Cardiac muscle cell (in vitro differentiated cells and primary cell): ENCODE measurements around the gene MSRB1. TPM values are rescaled to one million over a fixed set of nuclear protein-coding genes. Genes with fewer than 3 reads are reported as not detected.

ENCODE experiments used
- DNase-seq, 2 donors: peaks; one replicate each; pipeline versions ENCODE4 v3.0.0 to v3.0.0-alpha.2; 2010 to 2017; ENCODE audit warnings: low read depth in 1 of 2, low spot score in 1 of 2
- H3K27ac ChIP-seq: fragments of 200-600 bp; sonication (generic); 2 replicates; pipeline ENCODE4 v1.5.1; 2016
- H3K27me3 ChIP-seq: fragments of 200-600 bp; sonication (generic); 2 replicates; pipeline ENCODE4 v1.6.0; 2016; ENCODE audit warnings: control low read depth
- H3K36me3 ChIP-seq: fragments of 200-600 bp; sonication (generic); 2 replicates; pipeline ENCODE4 v1.5.1; 2016; ENCODE audit warnings: control low read depth
- H3K4me1 ChIP-seq: fragments of 200-600 bp; sonication (generic); 2 replicates; pipeline ENCODE4 v1.8.1; 2017; ENCODE audit warnings: low read depth, mild to moderate bottlenecking, mixed run types
- H3K4me3 ChIP-seq: fragments of 200-600 bp; sonication (generic); 2 replicates; pipeline ENCODE4 v1.5.1; 2016; ENCODE audit warnings: mild to moderate bottlenecking
- H3K9me3 ChIP-seq: fragments of 200-600 bp; sonication (generic); 2 replicates; pipeline ENCODE4 v1.5.1; 2017; ENCODE audit warnings: low read depth, mild to moderate bottlenecking, control low read depth
- polyA plus RNA-seq: library from polyadenylated mRNA; unstranded; fragments of >200 nt; fragmentation: Nextera tagmentation; extraction: Ambion mirVana; gene quantifications from 2 replicates; pipeline ENCODE4 v1.2.1, GENCODE V29; 2016
- total RNA-seq: library from RNA; depleted of rRNA; stranded (reverse); fragments of >200 nt; gene quantifications from 2 replicates; pipeline ENCODE4 v1.2.3, GENCODE V29; 2016
- TF ChIP-seq, protein P1 (sequence below): IDR thresholded peaks from 2 replicates; pipeline ENCODE4 v1.5.1; 2012; ENCODE audit warnings: low read depth, mild to moderate bottlenecking, low read length

MSRB1 gene
- total and polyA plus RNA-seq, 2 experiments from 2014 or later: 13.6 to 35.1 TPM

DNA sequence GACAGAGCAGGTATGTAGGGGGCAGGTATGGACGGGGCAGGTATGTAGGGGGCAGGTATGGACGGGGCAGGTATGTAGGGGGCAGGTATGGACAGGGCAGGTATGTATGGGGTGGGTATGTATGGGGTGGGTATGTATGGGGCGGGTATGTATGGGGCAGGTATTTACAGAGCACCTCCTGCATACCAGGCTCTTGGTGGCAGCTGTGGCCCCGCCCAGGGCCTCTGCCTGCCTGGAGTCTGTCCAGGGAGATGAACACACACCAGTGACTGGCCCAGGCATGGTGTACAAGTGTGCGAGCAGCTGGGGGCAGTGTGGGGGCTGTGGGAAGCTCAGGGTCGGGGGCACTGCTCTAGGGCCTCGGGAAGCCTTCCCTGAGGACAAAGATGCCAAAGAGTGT, 7.0 kb upstream of the MSRB1 start:
- peaks cover 7% of the 10 kb centered on the region for H3K4me1 ChIP-seq
- no peaks in the 10 kb centered on the region for H3K27me3 ChIP-seq
- no peak overlapping the region for H3K4me3 ChIP-seq
- peak overlapping the region; percentile 52 for H3K27ac ChIP-seq
- TF ChIP-seq, protein P1, sequence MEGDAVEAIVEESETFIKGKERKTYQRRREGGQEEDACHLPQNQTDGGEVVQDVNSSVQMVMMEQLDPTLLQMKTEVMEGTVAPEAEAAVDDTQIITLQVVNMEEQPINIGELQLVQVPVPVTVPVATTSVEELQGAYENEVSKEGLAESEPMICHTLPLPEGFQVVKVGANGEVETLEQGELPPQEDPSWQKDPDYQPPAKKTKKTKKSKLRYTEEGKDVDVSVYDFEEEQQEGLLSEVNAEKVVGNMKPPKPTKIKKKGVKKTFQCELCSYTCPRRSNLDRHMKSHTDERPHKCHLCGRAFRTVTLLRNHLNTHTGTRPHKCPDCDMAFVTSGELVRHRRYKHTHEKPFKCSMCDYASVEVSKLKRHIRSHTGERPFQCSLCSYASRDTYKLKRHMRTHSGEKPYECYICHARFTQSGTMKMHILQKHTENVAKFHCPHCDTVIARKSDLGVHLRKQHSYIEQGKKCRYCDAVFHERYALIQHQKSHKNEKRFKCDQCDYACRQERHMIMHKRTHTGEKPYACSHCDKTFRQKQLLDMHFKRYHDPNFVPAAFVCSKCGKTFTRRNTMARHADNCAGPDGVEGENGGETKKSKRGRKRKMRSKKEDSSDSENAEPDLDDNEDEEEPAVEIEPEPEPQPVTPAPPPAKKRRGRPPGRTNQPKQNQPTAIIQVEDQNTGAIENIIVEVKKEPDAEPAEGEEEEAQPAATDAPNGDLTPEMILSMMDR: no peak
- no peaks in the 10 kb centered on the region for H3K9me3 ChIP-seq
- no peak for DNase-seq
- H3K36me3 ChIP-seq: no peaks in the 10 kb centered on the region

DNA sequence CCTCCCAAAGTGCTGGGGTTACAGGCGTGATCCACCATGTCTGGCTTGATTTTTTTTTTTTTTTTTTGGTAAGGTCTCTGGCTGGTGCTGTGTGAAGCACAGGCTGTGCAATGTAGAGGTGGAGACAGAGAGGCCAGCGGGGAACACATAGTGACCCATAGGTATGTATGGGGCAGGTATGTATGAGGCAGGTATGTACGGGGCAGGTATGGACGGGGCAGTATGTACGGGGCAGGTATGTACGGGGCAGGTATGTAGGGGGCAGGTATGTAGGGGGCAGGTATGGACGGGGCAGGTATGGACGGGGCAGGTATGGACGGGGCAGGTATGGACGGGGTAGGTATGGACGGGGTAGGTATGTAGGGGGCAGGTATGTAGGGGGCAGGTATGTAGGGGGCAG, 6.5 kb upstream of the MSRB1 start:
- no peak for DNase-seq
- no peaks in the 10 kb centered on the region for H3K36me3 ChIP-seq
- peaks cover 7% of the 10 kb centered on the region for H3K4me1 ChIP-seq
- H3K9me3 ChIP-seq: no peaks in the 10 kb centered on the region
- no peak overlapping the region for H3K27ac ChIP-seq
- no peak overlapping the region for H3K4me3 ChIP-seq
- TF ChIP-seq, protein P1: no peak
- H3K27me3 ChIP-seq: no peaks in the 10 kb centered on the region

DNA sequence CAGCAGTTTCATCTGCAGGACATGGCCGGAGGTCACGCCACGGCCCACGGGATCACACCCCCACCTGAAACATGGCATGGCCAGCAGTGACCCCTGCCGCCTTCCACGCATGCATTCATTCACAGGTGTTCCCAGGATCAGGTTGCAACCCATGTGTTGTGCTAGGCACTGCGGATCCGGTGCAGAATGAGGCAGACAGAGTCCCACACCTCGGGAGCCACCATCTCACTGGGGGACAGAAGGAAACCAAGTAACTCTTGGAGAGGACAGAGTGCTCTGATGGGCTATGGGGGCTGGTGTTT, 4.3 kb upstream of the MSRB1 start:
- no peaks in the 10 kb centered on the region for H3K36me3 ChIP-seq
- TF ChIP-seq, protein P1: no peak
- H3K9me3 ChIP-seq: no peaks in the 10 kb centered on the region
- no peak overlapping the region for H3K4me3 ChIP-seq
- no peak overlapping the region for H3K27ac ChIP-seq
- H3K27me3 ChIP-seq: no peaks in the 10 kb centered on the region
- H3K4me1 ChIP-seq: peaks cover 7% of the 10 kb centered on the region
- DNase-seq: no peak

DNA sequence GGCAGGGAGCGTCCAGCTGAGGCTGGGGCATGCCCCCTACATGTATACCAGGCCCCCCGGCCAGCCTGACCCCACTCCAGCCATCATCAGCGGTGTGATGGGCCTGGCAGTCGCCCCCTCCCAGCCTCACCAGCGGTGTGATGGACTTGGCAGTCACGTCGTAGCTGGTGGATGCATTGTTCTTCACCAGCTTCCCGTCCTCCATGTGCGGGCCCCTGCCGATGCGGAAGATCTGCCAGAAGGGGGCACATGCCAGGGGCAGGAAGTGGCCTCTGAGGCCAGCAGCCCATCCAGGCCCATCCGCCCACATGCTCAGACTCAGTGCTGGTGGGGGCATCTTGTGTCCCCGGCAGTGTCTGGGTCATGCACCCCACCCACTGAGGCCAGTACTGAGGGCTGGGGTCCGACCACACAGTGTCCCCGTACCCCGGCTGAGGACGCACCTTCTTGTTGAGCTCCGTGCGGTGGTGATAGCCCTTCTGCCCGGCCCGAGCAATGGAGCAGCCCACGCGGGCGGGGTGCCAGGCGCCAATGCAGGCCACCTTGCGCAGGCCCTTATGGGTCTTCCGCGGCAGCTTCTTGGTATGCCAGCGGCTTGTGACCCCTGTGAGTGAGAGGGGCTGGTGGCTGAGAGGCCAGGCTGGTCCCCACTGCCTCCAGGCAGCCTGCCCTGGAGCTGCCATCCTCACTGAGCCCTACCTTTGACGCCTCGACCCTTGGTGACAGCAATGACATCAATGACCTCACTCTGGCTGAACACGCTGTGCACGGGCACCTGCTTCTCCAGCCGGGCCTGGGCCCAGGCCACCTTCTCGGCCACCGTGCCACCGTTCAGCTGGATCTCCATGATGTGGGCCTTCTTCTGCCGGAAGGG, 3.7 kb upstream of the MSRB1 start:
- Histone ChIP-seq H3K9me3 (no peaks in the 10 kb centered on the region), H3K4me1 (peaks cover 7% of the 10 kb centered on the region), H3K27me3 (no peaks in the 10 kb centered on the region), H3K36me3 (no peaks in the 10 kb centered on the region), H3K27ac (no peak overlapping the region), H3K4me3 (no peak overlapping the region)
- TF ChIP-seq, protein P1: no peak
- no peak for DNase-seq

DNA sequence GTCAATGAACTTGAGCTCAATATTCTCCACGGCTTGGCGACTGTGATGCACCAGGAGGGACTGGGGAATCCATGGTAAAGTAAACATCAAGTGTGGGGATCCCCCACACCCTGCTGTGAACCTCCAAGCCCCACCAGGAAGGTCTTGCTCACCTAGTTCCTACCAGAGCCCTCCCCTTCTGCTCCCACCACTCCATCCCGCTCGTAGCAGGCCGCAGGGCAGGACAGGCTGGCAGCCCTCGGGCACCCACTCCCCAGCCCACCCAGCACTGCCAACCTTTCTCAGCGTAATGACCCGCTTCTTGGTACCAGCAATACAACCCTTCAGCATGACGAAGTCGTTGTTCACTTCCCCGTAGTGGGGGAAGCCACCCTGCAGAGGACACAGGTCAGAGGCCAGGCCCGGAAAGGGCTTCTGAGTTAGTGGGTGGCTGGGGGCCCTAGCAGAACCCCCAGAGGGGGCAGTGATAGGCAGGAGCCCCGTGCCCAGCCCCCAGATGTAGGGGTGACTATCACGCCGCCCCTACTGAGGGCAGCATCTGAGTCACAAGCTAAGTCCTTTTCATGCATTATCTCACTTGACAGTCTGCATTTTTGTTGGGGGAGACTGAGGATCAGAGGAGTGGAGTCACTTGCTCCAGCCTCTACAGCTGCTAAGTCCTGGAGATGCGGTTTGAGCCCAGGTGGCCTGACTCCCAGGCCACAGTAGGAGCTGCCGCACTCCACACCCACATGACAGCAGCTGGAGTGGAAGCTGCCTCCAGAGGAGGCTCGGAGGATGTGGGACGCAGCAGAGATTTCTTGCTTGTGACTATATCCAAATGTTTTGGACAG, 2.8 kb upstream of the MSRB1 start:
- H3K27ac ChIP-seq: no peak overlapping the region
- H3K9me3 ChIP-seq: no peaks in the 10 kb centered on the region
- H3K27me3 ChIP-seq: no peaks in the 10 kb centered on the region
- no peak overlapping the region for H3K4me3 ChIP-seq
- H3K4me1 ChIP-seq: peaks cover 5% of the 10 kb centered on the region
- H3K36me3 ChIP-seq: no peaks in the 10 kb centered on the region
- TF ChIP-seq, protein P1: no peak
- no peak for DNase-seq
